PC-3 (cell line): ENCODE results near the gene XNDC1N.
"Not testable (repeated sequence)": the region's sequence is repeated elsewhere in the genome, so short reads cannot be mapped to it uniquely, and the experiment has no call there.

Experiments used
- CTCF ChIP-seq: fragments of 300-600 bp; sonication (generic); conservative IDR thresholded peaks from 2 replicates; pipeline ENCODE4 v1.5.1; 2017; ENCODE audit warnings: antibody characterized with exemption, low read depth, mild to moderate bottlenecking, low read length
- EZH2phosphoT487 ChIP-seq: fragments of 300-600 bp; sonication (generic); IDR thresholded peaks from 2 replicates; pipeline ENCODE4 v1.6.1; 2018; ENCODE audit warnings: mild to moderate bottlenecking, antibody characterized with exemption, low read length, borderline replicate concordance

DNA sequence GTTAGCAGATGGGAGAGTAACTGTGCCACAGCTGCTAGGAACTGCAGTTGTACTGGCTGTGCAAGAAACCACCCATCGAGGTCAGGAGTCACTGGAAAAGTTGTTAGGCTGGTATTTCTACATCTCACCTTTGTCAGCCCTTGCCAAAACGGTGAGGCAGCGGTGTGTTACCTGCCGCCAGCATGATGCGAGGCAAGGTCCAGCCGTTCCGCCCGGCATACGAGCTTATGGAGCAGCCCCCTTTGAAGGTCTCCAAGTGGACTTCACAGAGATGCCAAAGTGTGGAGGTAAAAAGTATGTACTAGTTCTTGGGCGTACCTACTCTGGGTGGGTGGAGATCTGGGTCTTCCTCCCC, 16.4 kb downstream of the XNDC1N start:
- TF ChIP-seq CTCF, EZH2phosphoT487: not testable (repeated sequence)
